ENCODE data around the gene NFX1.

Gene NFX1

GRCh38 chr9:33288235-33288634, 2.1 kb upstream of the NFX1 start:
- H3K27ac Mint-ChIP-seq, result peak overlapping the region; percentile 100
- H3K4me1 Mint-ChIP-seq (ENCODE audit: low read depth), result peaks cover 44% of the 10 kb centered on the region
- no peaks in the 10 kb centered on the region for H3K9me3 Mint-ChIP-seq
- no peaks in the 10 kb centered on the region for H3K27me3 Mint-ChIP-seq
- DNase-seq, result no peak
- H3K4me3 Mint-ChIP-seq, result no peak overlapping the region
- H3K36me3 Mint-ChIP-seq (ENCODE audit: low read depth), result peaks cover 42% of the 10 kb centered on the region

- Mint-ChIP-seq H3K4me3 (peak overlapping the region; percentile 92), H3K27ac (peak overlapping the region; percentile 100), H3K36me3 (ENCODE audit: low read depth) (peaks cover 50% of the 10 kb centered on the region), H3K4me1 (ENCODE audit: low read depth) (peaks cover 51% of the 10 kb centered on the region), H3K9me3 (no peaks in the 10 kb centered on the region), H3K27me3 (no peaks in the 10 kb centered on the region)
- no peak for DNase-seq
Observed at GRCh38 chr9:33288828-33289483, 1.4 kb upstream of the NFX1 start.

GRCh38 chr9:33289496-33289895, 820 bp upstream of the NFX1 start:
- DNase-seq, result peak; percentile 70
- peak overlapping the region; percentile 92 for H3K4me3 Mint-ChIP-seq
- H3K4me1 Mint-ChIP-seq (ENCODE audit: low read depth), result peaks cover 56% of the 10 kb centered on the region
- no peaks in the 10 kb centered on the region for H3K27me3 Mint-ChIP-seq
- H3K9me3 Mint-ChIP-seq, result no peaks in the 10 kb centered on the region
- H3K36me3 Mint-ChIP-seq (ENCODE audit: low read depth), result peaks cover 54% of the 10 kb centered on the region
- H3K27ac Mint-ChIP-seq, result peak overlapping the region; percentile 100

GRCh38 chr9:33289936-33290246, 425 bp upstream of the NFX1 start:
- Mint-ChIP-seq H3K4me3 (peak overlapping the region; percentile 92), H3K4me1 (ENCODE audit: low read depth) (peaks cover 60% of the 10 kb centered on the region)
- DNase-seq, result no peak

GRCh38 chr9:33291031-33291397, 698 bp downstream of the NFX1 start:
- peak overlapping the region; percentile 100 for H3K27ac Mint-ChIP-seq
- H3K4me1 Mint-ChIP-seq (ENCODE audit: low read depth), result peaks cover 68% of the 10 kb centered on the region
- peak overlapping the region; percentile 92 for H3K4me3 Mint-ChIP-seq
- H3K36me3 Mint-ChIP-seq (ENCODE audit: low read depth), result peaks cover 60% of the 10 kb centered on the region
- H3K27me3 Mint-ChIP-seq, result no peaks in the 10 kb centered on the region
- no peaks in the 10 kb centered on the region for H3K9me3 Mint-ChIP-seq
- no peak for DNase-seq

More at GRCh38 chr9:33289936-33290246, 425 bp upstream of the NFX1 start:
- H3K27ac Mint-ChIP-seq, result peak overlapping the region; percentile 100
- peaks cover 54% of the 10 kb centered on the region for H3K36me3 Mint-ChIP-seq (ENCODE audit: low read depth)
- no peaks in the 10 kb centered on the region for H3K9me3 Mint-ChIP-seq
- H3K27me3 Mint-ChIP-seq, result no peaks in the 10 kb centered on the region

- DNase-seq, result no peak
- Mint-ChIP-seq H3K4me1 (ENCODE audit: low read depth) (peaks cover 75% of the 10 kb centered on the region), H3K36me3 (ENCODE audit: low read depth) (peaks cover 65% of the 10 kb centered on the region), H3K27me3 (no peaks in the 10 kb centered on the region), H3K27ac (peak overlapping the region; percentile 100), H3K9me3 (no peaks in the 10 kb centered on the region), H3K4me3 (peak overlapping the region; percentile 92)
Observed at GRCh38 chr9:33291901-33292300, 1.6 kb downstream of the NFX1 start.

GRCh38 chr9:33293782-33294181, 3.5 kb downstream of the NFX1 start:
- DNase-seq, result no peak
- H3K4me3 Mint-ChIP-seq, result no peak overlapping the region
- H3K27ac Mint-ChIP-seq, result peak overlapping the region; percentile 37
- H3K27me3 Mint-ChIP-seq, result no peaks in the 10 kb centered on the region
- no peaks in the 10 kb centered on the region for H3K9me3 Mint-ChIP-seq
- peaks cover 84% of the 10 kb centered on the region for H3K36me3 Mint-ChIP-seq (ENCODE audit: low read depth)
- peaks cover 82% of the 10 kb centered on the region for H3K4me1 Mint-ChIP-seq (ENCODE audit: low read depth)

- Mint-ChIP-seq H3K4me3 (peak overlapping the region; percentile 43), H3K4me1 (ENCODE audit: low read depth) (peaks cover 86% of the 10 kb centered on the region), H3K36me3 (ENCODE audit: low read depth) (peaks cover 95% of the 10 kb centered on the region), H3K27ac (peak overlapping the region; percentile 85), H3K27me3 (no peaks in the 10 kb centered on the region), H3K9me3 (no peaks in the 10 kb centered on the region)
- no peak for DNase-seq
Observed at GRCh38 chr9:33294670-33295432, 4.5 kb downstream of the NFX1 start.

GRCh38 chr9:33295571-33295970, 5.3 kb downstream of the NFX1 start:
- peak overlapping the region; percentile 80 for H3K27ac Mint-ChIP-seq
- H3K4me3 Mint-ChIP-seq, result peak overlapping the region; percentile 53
- H3K9me3 Mint-ChIP-seq, result no peaks in the 10 kb centered on the region
- peaks cover 98% of the 10 kb centered on the region for H3K36me3 Mint-ChIP-seq (ENCODE audit: low read depth)
- DNase-seq, result no peak
- no peaks in the 10 kb centered on the region for H3K27me3 Mint-ChIP-seq
- peaks cover 88% of the 10 kb centered on the region for H3K4me1 Mint-ChIP-seq (ENCODE audit: low read depth)

GRCh38 chr9:33297432-33297831, 7.1 kb downstream of the NFX1 start:
- Mint-ChIP-seq H3K4me3 (peak overlapping the region; percentile 59), H3K27ac (peak overlapping the region; percentile 83), H3K36me3 (ENCODE audit: low read depth) (peaks cover 97% of the 10 kb centered on the region), H3K27me3 (no peaks in the 10 kb centered on the region), H3K4me1 (ENCODE audit: low read depth) (peaks cover 77% of the 10 kb centered on the region), H3K9me3 (no peaks in the 10 kb centered on the region)
- DNase-seq, result no peak

- peak overlapping the region; percentile 10 for H3K27ac Mint-ChIP-seq
- H3K4me1 Mint-ChIP-seq (ENCODE audit: low read depth), result peaks cover 55% of the 10 kb centered on the region
Observed at GRCh38 chr9:33300546-33300945, 10.2 kb downstream of the NFX1 start.

GRCh38 chr9:33304362-33304761, 14.0 kb downstream of the NFX1 start:
- Mint-ChIP-seq H3K27me3 (no peaks in the 10 kb centered on the region), H3K4me1 (ENCODE audit: low read depth) (peaks cover 29% of the 10 kb centered on the region), H3K4me3 (no peak overlapping the region), H3K9me3 (no peaks in the 10 kb centered on the region), H3K27ac (no peak overlapping the region), H3K36me3 (ENCODE audit: low read depth) (peaks cover 53% of the 10 kb centered on the region)
- DNase-seq, result no peak

More at GRCh38 chr9:33300546-33300945, 10.2 kb downstream of the NFX1 start:
- H3K4me3 Mint-ChIP-seq, result no peak overlapping the region
- no peaks in the 10 kb centered on the region for H3K27me3 Mint-ChIP-seq
- DNase-seq, result no peak
- no peaks in the 10 kb centered on the region for H3K9me3 Mint-ChIP-seq
- H3K36me3 Mint-ChIP-seq (ENCODE audit: low read depth), result peaks cover 81% of the 10 kb centered on the region

- Mint-ChIP-seq H3K27me3 (no peaks in the 10 kb centered on the region), H3K9me3 (no peaks in the 10 kb centered on the region), H3K36me3 (ENCODE audit: low read depth) (peaks cover 53% of the 10 kb centered on the region), H3K4me3 (no peak overlapping the region), H3K27ac (no peak overlapping the region), H3K4me1 (ENCODE audit: low read depth) (peaks cover 26% of the 10 kb centered on the region)
- no peak for DNase-seq
Observed at GRCh38 chr9:33306037-33306436, 15.7 kb downstream of the NFX1 start.

- H3K36me3 Mint-ChIP-seq (ENCODE audit: low read depth), result peaks cover 54% of the 10 kb centered on the region
- H3K27ac Mint-ChIP-seq, result peak overlapping the region; percentile 75
- no peaks in the 10 kb centered on the region for H3K27me3 Mint-ChIP-seq
Observed at GRCh38 chr9:33307067-33307466, 16.8 kb downstream of the NFX1 start.

GRCh38 chr9:33309903-33310302, 19.6 kb downstream of the NFX1 start:
- no peak overlapping the region for H3K4me3 Mint-ChIP-seq
- no peaks in the 10 kb centered on the region for H3K27me3 Mint-ChIP-seq
- peaks cover 32% of the 10 kb centered on the region for H3K4me1 Mint-ChIP-seq (ENCODE audit: low read depth)
- no peak for DNase-seq
- peaks cover 65% of the 10 kb centered on the region for H3K36me3 Mint-ChIP-seq (ENCODE audit: low read depth)
- H3K9me3 Mint-ChIP-seq, result no peaks in the 10 kb centered on the region
- peak overlapping the region; percentile 70 for H3K27ac Mint-ChIP-seq

More at GRCh38 chr9:33307067-33307466, 16.8 kb downstream of the NFX1 start:
- Mint-ChIP-seq H3K9me3 (no peaks in the 10 kb centered on the region), H3K4me1 (ENCODE audit: low read depth) (peaks cover 34% of the 10 kb centered on the region), H3K4me3 (peak overlapping the region; percentile 8)
- no peak for DNase-seq
